Activated CD8-positive, alpha-beta memory T cell treated with anti-CD3 and anti-CD28 coated beads for 1 hour (primary cell): ENCODE results near the gene TMEM121.

Experiments
- DNase-seq, 2 donors: peaks; one replicate each; pipeline ENCODE4 v3.0.0-alpha.2; 2020; ENCODE audit warnings: low read depth in 1 of 2; ENCODE audit errors: extremely low read depth in 1 of 2

The TMEM121 gene

DNA sequence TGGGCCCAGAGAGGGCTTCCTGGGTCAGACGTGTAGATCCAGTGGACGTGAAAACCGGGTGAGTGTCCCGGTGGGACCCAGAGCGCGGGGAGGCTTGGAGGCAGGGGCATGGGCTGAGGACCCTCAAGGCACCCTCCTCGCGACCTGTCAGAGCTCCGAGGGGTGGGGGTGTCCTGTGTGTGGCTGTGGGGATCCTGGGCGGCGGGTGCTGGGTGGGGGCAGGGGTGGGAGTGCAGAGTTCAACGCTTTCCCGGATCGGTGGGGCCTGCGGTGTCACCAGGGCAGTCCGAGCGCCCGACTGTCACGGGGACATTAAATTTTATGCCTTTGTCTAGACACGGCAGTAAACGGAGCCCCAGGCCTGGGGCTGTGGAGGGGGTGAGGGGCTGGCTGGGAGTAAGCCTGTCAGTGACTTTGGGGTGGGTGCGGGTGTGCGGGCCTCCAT, 1.0 kb downstream of the TMEM121 start:
- DNase-seq, result no peak

DNA sequence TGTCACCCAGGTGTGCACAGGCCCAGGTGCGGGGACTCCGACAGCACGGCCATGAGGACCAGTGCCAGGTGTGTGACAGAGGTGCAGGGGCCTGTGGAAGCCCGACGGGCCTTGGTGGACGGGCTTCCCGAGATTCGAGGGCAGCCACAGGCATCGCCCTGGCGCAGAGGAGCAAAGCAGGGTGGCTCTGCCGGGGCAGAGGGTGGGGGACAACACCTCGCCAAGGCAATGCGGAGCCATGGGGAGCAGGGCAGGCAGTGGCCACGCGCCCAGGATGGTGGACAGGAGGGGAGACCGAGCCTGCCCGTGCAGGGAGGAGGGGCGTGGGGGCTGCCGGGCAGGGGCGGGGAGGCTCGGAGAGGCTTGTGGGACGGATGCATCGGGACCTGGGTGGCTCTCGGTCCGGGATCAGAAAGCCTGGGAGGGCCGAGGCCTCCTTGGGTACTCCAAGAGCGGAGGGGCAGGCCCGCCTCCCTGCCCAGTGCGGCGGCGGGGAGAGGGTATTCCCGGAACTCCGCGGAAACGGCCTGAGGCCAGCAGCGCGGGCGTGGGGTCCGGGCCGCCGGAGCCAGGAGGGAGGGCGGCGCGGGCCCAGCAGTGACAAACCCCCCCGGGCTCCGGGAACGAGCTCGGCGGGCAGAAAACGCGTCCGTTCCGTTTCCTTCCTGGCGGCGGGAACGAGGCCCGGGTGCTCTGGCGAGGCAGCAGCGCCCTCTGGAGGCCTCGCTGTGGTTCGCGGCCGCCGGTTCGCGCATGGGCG, 1.6 kb downstream of the TMEM121 start:
- peak; percentile 49 to 71 for DNase-seq

DNA sequence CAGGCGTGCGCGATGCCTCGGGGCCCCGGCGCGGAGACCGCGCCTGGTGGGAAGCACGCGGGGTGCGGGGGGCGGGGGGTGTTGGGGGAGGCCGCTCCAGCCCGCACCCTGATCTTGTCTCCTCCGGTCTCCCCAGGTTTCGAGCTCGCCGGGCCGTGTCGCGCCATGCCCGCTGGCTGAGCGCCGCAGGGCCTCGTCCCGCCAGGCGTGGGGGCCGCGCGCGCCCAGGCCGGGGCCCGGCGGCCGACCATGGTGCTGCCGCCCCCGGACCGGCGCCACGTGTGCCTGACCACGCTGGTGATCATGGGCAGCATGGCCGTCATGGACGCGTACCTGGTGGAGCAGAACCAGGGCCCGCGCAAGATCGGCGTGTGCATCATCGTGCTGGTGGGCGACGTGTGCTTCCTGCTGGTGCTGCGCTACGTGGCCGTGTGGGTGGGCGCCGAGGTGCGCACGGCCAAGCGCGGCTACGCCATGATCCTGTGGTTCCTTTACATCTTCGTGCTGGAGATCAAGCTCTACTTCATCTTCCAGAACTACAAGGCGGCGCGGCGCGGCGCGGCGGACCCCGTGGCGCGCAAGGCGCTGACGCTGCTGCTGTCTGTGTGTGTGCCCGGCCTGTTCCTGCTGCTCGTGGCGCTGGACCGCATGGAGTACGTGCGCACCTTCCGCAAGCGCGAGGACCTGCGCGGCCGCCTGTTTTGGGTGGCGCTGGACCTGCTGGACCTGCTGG, 2.4 kb downstream of the TMEM121 start:
- no peak for DNase-seq

DNA sequence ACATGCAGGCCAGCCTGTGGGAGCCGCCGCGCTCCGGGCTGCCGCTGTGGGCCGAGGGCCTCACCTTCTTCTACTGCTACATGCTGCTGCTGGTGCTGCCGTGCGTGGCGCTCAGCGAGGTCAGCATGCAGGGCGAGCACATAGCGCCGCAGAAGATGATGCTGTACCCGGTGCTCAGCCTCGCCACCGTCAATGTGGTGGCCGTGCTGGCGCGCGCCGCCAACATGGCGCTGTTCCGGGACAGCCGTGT, 2.9 kb downstream of the TMEM121 start:
- DNase-seq, result no peak

DNA sequence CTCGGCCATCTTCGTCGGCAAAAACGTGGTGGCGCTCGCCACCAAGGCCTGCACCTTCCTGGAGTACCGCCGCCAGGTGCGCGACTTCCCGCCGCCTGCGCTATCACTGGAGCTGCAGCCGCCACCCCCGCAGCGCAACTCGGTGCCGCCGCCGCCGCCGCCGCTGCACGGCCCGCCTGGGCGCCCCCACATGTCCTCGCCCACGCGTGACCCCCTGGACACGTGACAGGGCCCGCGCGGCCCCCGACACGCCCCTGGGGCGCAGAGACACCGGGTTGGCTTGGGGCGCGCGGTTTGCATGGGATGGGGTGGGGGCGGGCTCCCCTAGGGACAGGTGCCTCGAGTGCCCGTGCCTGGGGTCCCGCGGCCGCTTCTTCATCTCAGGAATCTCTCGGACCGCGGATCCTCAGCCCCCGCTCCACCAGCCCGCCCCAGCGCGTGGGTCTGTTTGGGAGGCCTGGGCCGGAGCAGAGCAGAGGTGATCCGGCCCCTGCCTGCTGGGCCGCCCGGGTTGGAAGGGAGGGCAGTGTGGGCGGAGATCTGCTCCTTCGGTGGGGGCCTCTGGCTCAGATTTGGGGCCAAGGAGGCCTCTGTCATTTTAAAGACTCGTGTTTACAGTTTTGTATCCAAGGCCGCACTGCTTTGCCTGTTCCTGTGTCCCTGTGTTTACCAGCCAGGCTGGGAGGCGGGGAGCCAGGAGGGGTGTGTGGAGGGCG, 3.3 kb downstream of the TMEM121 start:
- no peak for DNase-seq

DNA sequence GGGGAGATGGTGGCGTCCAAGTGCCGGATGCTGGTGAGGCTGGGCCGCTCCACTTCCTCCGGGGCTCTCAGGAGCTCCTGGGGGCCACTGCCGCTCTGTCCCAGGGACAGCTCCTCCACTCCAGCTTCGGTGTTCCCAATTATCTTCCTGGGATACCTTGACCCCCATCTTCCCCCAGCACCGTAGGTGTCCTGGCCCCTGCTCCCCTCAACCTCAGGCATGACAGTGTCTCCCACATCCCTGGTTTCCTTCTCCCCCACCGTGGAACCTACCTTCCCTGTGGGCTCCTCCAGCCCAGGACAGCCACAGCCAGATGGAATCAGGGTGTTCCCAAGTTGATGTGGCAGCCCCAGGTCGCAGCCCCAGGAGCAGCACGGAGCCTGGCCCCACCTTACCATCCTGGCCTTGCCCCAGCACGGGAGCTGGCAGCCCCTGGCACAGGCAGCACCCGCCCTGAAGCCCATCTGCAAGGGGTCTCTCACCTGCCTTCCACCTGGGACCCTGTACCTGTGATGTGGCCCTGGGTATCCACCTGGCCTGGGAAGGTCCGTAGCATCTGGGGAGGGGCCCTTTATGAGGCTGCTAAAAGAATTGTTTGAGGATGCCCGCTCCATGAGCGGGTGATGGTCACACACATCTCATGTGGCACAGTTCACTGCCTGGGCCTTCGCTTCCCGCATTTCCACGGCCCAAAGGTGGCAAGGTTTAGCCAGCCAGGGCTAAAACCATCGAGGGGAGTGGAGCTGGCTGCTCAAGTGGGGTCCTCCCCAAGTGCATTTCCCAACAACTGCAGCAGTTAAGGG, 4.1 kb downstream of the TMEM121 start:
- DNase-seq, result no peak

DNA sequence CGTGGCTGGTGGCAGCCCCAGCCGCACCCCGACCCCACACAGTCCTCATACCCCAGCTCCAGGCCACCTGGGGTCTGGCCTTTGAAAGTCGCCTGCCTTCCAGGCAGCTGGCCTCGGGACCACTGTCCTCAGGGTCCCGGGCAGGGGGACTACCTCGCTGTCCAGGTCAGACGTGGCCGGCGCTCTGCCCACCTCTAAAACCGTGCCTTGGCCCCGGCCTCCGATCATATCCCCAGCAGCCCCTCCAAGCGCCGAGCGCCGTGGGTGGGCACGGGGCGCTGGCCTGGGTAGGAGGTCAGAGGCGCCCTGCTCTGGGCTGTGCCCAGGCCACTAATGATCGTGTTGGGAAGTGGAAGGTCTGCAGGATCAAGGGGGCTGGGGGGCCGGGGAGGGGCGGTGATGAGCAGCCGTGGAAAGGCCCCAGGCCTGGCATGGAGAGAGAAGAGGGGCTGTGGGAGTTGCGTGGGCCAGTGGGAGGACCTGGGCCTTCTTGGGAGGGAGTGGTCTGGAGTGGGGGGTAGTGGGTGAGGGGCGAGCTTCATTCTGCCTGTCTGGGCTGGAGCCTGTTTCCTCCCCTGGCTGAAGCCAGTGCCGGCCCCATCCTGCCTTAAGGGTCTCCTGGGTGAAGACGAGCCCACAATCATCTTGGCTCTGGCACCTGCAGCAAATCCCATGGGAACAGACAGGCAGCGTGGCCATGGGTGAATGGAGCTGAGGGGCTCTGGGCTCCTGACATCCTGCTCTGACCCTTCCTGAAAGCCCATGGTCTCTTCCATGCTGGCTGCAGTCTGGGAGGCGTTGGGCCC, 4.9 kb downstream of the TMEM121 start:
- no peak for DNase-seq

DNA sequence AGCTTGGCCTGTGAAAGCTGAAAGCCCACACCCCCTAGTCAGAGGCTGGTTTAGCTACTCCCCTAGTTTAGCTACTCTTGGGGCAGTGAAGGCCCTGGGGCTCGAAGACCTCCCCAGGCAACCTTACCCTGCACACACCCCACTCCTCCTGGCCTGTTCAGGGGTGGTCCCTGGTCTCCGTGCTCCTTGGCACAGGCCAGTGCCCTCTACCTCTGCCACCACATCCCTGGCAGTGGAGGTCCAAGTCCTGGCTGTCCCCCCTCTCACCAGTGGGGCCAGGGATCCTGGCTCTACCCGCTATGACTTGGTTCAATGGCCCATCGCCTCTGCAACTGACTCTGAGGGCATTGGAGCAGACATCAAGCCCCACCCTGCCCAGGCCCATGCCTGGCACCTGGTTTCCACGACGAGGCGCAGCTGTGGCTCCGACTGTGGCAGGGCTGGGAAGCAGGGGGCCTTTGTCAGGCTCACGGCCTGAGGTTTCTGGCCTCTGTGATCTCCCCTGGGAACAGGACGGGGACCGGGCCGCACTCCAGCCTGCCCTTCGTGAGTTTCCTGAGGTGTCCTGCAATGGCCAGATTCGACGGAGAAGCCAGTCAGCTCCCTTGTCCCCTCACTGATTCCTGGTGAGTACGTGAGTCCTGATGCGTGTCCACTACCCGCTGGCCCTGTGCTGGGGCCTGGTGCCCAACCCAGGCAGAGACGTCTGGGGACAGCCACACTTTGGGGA, 5.7 kb downstream of the TMEM121 start:
- no peak for DNase-seq

DNA sequence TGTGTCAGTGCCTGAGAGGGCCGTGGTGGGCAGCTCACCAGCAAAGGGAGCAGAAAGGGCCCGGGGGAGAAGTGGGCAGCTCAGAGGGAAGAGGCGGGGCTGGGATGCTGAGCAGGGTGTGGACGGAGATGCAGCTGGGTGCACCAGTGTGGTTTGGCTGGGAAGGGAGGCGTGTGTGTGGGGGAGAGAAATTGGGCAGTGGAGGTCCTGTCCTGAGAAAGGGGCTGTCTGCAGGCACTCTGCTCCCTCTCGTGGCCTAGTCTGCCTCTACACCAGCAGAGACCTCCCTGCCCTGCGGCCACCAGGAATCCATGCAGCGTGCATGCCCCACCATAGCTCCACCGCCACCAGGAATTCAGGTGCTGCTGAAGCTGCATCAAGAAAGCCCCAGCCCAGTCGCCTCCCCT, 6.4 kb downstream of the TMEM121 start:
- DNase-seq, result no peak

DNA sequence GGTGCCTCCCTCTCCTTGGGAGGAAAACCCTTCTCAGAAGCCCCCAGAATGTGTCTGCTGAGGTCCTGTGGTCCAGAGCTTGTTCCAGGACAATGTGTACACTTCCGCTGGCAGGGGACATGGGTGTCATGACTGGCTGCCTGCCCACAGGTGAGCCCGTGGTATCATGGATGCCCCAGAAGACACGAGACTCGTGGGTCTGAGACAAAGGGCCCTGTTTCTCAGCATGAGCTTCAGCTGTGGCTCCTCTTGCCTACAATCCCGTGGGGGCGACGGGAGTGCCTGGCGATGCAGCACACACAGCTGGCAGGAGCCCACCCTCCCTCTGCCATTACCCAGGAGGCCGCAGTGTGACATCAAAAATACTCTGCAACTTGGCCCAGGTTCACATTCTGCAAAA, 7.0 kb downstream of the TMEM121 start:
- DNase-seq, result no peak

DNA sequence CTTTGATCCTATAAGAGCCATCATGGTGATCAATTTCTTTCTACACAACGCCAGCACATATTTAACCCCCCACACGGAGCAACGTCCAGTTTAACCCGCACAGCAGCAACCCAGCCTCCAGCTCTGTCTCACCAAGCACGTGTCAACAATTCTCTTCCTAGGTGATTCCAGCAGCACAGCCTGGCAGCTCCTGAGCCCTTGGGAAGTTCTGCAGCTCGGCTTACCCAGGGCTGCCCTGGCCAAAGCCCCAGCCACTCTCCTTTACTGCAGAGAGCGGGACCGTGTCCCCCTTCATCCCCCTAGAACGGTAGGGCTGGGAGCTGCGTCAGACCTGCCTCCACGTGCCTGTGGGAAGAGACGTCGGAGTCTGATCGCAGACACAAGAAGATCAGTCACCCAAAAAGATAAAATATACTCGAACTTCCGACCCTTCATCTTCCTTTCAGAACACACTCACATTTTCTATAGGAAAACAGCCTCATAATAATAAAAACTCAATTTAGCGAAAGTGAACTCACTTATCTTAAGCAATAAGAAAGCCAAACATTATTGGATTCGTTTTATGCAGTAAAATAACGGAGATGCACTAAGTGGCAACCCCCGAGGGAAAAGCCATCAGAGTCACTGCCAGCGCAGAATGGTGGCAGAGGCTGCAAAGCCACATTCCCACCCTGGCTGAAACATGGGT, 7.6 kb downstream of the TMEM121 start:
- no peak for DNase-seq

DNA sequence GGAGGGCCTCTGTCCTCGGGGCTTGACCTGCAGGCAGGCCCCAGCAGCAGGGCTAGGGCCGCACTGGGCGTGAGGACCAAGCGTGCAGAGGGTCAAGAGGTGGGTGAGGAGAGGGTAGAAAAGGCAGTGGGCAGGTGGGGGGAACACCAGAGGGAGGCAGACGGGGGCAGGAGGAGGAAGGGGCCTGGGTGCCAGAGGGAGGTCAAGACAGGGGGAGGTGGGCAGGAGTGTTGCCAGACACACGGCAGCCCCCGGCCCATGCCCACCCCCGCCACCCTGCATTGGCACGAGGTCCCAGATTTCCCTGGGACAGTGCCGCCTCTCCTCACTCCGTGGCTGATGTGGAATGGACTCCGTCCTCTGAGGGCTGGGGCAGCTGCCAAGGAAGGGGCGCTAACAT, 8.2 kb downstream of the TMEM121 start:
- no peak for DNase-seq

DNA sequence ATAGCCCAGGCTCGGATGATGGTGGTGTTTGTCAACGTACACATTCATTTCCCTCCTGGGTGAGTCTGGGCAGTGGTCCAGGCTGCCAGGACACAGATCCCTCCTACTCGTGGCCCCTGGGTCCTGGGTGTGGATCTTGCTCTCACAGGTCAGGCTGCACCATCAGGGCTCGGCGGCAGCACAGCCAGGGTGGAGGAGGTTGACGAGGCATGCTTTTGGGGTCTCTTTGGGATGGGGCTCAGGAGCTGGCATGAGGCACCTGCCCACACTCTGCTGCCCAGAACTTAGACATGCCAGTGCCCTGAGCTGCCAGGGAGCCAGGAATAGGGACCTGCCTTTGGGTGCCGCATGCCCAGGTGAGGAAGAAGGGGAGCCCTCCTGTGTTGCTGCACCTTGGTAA, 9.7 kb downstream of the TMEM121 start:
- DNase-seq, result no peak

DNA sequence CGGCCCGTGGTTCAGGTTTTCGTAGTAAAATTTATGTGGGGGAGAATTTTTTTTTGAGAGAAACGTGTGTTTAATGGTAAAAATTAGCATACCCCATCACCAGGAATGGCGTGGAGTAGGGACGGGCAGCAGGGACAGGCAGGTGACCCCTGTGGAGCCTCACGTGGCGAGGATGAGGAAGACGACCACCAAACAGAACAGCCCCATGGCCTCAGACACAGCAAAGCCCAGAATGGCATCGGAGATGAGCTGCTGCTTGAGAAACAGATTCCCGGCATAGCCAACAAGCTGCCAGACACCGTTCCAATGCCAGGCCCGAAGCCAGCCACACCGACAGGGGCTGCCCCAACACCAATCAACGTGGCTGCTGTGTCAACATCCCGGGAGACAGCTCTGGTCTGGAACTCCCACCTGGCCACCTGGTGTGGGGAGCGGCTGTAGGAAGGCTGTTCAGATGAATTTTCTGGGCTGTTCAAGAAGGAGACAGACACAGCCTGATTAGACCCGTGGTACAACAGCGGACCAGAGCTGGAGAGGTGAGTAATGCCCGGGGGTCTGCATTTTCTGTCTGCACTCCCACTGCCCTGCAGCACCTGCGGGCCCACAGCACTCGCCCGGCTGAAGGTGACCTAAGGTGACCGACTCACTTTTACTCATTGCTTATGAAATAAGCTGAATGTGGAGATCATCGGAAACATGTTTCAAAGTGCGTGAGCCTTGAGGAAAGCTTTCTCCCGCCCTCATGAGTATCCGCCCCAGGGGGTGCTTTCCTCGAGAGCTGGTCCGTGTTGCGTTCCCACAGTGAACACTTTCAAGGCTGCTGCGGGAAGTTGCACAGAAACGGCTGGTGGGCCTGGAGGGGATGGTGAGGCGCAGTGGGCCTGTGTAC, 10.6 kb downstream of the TMEM121 start:
- DNase-seq, result no peak

DNA sequence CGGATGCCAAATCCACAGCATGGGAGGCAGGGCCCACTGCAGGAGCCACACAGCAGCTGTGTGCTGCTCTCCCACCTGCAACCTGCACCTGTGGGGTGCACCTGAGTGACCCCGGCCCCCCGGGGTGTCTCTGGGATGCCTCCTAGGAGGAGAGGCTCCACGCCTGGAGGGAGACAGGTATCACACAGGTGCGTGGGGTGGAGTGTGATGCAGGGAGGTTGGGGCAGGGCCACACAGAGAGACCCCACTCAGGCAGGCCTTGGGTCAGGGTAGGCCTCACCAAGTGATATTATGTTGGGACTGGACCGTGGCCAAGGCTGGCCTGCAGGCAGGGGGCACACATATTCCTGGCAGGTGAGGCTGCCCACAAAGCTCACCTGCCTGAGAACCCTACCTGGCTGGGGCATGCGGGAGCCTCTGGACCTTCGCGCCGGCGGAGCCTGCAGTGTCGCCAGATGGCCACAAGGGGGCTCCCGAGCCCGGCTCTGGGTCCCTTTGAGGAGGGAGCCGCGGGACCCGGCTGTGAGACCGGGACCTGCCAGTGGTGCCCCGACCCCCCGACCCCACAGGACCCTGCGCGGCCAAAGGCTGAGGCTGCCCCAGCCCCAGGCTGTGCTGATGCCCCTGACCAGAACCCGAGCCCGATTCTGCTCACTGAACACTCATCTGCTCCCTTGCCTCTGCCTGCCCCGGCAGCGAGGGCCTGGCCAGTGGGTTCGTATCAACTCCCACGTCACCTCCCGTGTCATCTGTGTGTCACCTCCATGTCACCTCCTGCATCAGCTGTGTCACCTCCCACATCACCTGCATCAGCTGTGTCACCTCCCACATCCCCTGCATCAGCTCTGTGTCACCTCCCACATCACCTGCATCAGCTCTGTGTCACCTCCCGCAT, 11.4 kb downstream of the TMEM121 start:
- peak; percentile 23 to 64 for DNase-seq

DNA sequence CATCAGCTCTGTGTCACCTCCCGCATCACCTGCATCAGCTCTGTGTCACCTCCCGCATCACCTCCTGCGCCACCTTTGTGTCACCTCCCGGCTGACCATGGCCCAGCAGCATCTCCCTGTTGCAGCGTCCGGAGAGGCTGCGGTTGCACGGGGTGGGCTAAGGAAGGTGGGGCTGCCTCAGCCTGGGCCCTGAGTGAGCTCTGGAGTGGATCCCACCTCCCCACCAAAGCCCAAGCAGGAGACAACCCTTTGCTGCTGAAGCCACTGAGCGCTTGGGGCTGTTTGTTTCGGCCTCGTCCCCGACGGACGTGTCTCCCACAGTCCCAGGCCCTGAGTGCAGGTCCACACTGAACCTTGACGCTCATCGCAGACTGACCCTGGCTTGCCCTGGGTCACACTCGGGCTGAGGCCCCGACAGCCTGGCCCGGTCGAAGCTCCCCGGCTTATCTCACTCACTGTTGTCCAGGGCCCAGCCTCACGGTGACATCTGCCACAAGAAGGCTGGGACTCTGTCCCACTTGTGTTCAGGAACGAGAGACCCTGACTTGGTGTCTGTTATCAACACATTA, 12.2 kb downstream of the TMEM121 start:
- DNase-seq, result no peak

DNA sequence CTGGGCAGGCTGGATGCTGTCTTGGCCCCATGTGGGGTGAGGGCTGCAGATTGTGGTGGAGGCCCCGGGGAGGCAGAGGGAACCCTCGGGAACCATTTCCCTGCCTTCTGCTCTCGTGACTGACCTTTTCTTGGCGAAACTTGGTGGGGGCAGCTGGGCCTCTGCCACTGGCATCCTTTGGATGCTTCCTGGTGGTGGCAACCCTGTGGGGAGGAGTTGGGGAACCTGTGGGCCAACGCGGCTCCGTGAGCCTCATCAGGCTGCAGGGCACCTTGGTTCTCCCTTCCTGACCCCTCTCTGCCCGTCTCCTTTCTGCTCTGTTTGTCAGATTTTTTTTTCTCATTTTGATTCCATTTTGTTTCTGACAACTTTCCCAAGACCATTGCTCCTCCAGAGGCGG, 14.4 kb downstream of the TMEM121 start:
- no peak for DNase-seq
